Stimulated activated CD8-positive, alpha-beta memory T cell treated with anti-CD3 and anti-CD28 coated beads, Interleukin-7, amount 100 ng/mL, for 1 hour (primary cell): Measurements from ENCODE around the gene PRRG4.
"Not testable (repeated sequence)": the region's sequence is repeated elsewhere in the genome, so short reads cannot be mapped to it uniquely, and the experiment has no call there.

Source experiments
- DNase-seq, 2 donors: peaks; one replicate each; pipeline ENCODE4 v3.0.0-alpha.2; 2020; ENCODE audit warnings: low read depth in 2 of 2

PRRG4 gene

DNA sequence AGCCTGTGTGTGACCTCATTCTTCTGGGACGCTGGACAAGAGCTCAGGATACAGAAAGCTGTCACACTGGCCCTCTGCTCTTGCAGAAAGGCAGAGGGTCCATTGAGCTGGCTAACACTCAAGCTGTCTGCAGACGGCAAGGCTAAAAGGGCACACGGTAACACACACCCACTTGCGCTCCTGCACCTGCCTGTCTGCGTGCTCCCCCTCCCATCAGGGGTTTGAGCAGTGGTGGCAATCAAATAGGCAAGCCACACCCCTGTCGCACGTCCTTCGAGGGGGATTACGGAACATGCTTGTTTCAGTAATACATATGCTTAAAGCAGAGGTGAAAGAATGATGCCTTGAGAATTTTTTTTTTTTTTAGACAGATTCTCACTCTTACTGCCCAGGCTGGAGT, 55.8 kb downstream of the PRRG4 start:
- no peak for DNase-seq

DNA sequence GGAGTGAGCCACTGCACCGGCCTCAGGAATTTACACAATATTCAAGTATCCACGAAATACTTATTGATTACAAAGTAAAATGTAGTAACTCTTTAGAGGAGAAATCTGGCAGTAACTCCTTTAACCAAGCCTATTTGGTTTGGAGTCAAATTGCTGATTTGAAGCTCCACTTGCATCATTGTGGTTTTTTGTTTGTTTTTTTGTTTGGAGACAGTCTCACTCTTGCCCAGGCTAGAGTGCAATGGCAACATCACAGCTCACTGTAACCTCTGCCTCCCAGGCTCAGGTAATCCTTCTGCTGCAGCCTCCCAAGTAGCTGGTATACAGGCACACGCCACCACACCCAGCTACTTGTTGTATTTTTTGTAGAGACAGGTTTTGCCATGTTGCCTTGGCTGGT, 56.5 kb downstream of the PRRG4 start:
- DNase-seq: no peak

- not testable (repeated sequence) for DNase-seq
Measured at GRCh38 chr11:32887707-32888383, 58.1 kb downstream of the PRRG4 start.

DNA sequence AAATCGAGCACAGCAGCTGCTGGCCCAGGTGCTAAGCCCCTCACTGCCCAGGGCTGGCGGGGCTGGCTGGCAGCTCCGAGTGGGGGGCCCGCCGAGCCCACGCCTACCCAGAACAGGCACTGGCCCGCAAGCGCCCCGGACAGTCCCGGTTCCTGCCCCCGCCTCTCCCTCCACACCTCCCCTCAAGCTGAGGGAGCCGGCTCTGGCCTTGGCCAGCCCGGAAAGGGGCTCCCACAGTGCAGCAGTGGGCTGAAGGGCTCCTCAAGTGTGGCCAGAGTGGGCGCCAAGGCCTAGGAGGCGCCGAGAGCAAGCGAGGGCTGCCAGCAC, 58.6 kb downstream of the PRRG4 start:
- DNase-seq: not testable (repeated sequence)

GRCh38 chr11:32888805-32889204, 59.1 kb downstream of the PRRG4 start:
- no peak for DNase-seq

DNA sequence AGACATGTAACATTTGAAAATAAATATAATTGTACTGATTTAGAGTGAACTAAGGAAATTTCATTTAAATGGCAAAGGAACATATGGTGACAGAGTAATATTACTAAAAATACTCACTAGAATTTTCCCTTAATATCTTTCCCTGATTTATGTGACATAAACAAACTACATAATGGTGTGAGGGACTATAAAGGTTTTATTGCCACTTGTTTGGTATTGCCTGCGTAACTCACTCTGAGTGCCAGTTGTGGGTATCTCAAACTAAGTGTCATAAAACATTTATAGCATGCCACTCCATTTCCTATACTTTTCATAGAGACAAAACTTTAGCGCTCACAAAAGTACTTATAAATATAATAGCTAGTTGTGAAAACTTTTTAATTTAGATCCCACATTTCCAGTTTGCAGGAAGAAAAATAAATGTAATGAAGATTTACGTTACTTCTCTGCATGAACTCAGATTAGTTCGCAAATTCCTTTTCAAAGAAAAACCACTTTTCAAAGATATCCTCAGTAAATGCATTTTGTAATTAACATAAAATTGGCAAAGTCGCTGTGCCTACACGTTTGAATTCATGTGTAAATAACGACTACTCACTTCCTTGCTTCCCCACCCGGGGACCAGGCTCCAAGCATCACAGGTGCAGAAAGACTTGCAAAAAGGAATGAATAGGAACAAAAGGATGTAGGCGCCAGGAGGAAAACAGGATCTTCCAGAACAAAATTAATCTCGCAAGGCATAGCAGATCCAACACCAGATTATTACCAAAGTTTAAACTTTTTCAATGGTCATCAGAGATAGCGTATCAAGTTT, 61.3 kb downstream of the PRRG4 start:
- DNase-seq: no peak

GRCh38 chr11:32891657-32892354, 62.1 kb downstream of the PRRG4 start:
- no peak for DNase-seq

GRCh38 chr11:32892355-32893092, 62.8 kb downstream of the PRRG4 start, which contains the start of gene QSER1:
Gene QSER1, plus strand, starts transcription at chr11:32892811. Its CDS starts 315 bp downstream, at chr11:32893126.
- DNase-seq: peak; percentile 36 to 41

- no peak for DNase-seq
Measured at GRCh38 chr11:32893093-32893342, 63.3 kb downstream of the PRRG4 start.

DNA sequence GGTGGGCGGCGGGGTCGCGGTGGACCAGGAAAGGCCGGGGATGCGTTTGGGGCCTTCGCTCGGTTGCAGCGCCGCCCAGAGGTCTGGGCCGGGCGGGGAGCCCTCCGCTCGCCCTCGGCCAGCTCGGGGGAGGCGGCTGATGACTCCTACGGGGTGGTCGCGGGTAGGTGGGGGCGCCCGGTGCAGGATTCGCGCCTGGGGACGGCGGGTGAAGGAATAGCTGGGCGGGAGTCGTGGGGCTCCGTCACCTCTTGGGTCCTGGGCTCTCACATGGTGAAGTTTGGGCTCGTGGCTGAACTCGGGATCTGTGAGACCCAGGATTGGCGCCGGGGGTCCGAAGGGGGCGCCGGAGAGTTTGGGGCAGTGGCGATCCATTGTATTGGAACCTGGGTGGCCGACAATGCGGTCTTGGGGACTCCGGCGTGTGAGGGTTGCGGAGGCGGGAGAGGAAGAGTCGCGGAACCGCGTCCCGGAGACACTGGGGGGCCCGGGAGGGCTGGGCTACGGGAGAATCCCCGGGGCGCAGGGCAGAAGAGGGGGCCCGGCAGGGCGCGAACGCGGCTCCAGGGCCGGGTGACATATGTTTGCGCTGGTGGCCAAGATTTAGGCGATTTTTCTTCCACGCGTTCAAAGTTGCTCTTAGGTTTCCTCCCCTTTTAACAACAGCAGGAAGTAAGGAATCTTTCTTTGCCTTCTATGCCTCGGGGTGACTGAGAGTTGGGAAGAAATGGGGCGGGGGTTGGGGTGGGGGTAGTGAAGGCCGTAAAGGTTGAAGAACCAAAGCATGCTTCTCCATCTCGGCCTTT, 63.8 kb downstream of the PRRG4 start:
- DNase-seq: no peak

- no peak for DNase-seq
Measured at GRCh38 chr11:32894149-32894827, 64.6 kb downstream of the PRRG4 start.

DNA sequence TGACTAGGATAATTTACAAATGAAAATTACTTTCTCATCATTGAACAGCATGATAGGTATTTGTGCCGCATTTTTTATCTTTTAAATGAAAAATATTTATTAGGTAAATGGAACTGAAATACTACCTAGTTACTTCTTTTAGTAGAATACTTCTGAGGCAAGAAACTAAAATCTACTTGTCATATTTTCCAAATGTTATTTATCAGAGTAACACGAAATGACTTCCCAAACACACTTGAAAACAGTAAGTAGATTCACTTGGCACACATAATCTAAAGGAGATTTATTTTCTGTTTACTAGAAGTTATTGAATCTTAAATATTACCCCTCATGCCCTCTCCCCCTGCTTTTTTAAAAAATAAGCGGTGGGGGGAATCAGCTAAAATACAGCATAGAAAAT, 65.2 kb downstream of the PRRG4 start:
- no peak for DNase-seq

- no peak for DNase-seq
Measured at GRCh38 chr11:32895471-32895870, 65.7 kb downstream of the PRRG4 start.

DNA sequence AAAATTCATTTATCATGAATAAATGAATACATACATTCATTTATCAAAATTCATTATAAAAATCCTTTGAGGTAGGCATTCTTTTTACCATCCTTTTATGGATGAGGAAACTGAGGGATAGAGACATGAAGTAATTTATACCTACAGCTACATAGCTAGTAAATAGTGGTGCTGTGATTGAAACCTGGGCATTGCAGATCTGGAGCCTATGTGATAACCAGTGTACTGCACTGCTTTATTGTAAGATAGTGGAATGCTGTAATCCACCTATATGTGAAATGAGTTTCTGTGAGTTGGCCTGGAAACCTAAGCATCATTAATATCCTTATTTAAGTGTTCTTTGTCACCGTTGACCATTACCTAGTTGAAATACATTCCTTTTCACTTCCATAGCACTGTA, 67.4 kb downstream of the PRRG4 start:
- no peak for DNase-seq

DNA sequence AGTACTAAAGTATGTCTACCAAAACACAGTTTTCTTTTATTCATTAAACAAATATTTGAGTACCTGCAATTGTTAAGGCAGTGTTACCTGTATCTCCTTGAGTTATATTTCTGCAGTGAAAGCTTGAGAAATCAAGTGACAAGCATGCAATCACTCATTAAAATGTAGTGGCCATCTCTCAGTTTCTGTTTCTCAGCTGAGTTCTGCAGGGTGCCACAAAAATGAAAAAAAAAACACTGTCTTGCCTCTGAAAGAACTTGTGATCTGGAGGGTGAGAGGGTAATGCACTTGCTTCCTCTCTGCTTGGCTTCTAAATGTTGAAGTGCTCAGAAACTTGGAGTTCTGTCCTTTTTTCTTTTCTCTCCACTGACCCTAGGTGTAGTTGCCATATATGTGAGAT, 69.7 kb downstream of the PRRG4 start:
- no peak for DNase-seq

DNA sequence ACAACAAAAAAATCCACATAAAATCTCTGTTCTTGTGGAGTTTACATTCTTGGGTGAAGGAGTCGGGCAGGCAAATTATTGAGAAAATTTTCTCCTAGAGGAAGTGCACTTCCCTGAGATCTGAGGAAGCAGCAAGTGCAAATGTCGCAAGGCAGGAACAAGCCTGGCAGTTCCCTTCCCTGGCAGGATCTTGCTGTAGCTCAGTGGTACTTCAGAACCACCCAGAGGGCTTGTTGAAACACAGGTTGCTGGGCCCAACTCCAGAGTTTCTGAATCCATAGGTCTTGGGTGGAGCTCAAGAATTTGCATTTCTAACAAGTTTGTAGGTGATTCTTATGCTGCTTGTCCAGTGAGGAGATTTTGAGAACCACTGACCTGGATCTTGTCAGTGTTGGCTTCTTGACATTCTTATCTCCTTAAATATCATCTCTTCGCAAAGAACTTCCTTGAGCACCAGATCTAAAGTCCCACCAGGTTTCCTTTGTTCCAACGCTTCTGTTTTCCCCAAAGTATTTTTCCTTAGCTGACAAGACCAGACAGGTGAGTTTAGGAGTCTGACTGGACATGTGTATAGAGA, 72.5 kb downstream of the PRRG4 start:
- DNase-seq: no peak

DNA sequence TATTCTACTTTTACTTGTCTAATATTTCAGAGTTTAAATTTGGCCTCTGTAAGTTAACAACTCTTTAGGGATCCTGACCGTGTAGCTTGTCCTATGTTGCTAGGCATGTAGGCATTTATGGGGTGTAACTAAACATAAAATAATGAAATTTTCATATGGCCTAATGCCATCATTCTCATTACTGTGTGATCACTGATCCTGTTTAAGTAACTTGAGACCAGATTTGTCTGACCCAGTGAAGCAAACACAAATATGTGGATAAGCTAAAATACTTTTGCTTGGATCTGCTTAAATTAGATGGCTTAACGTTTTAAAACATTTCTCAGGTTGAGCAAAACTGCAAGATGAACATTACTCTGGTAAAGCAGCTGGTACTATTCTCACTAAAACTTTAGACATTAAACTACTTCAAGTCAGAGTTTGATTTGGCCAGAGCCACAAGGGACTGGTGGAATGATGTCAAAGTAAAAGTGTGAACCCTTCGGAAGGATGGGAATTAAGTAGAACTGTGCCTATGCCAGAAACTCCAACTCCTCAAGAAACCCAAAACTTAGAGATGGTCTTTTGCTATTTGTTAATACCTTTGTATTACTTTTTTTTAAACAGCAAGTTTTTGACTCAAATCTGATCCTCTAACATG, 75.4 kb downstream of the PRRG4 start:
- DNase-seq: no peak
